Fibroblast of the conjunctiva (primary cell): ENCODE data around the gene MARCHF10.

Source experiments
- DNase-seq: peaks from one replicate; pipeline ENCODE4 v3.0.0-alpha.2; 2010; ENCODE audit warnings: low read depth

The MARCHF10 gene

GRCh38 chr17:62821189-62822079 lies 13.3 kb upstream of the MARCHF10 start:
- no peak for DNase-seq

- DNase-seq, result peak; percentile 91
Observed at GRCh38 chr17:62819511-62820221, 11.6 kb upstream of the MARCHF10 start.

- no peak for DNase-seq
Observed at GRCh38 chr17:62818526-62818925, 10.4 kb upstream of the MARCHF10 start.

- no peak for DNase-seq
Observed at GRCh38 chr17:62816282-62816839, 8.2 kb upstream of the MARCHF10 start.

- no peak for DNase-seq
Observed at GRCh38 chr17:62809656-62810055, 1.5 kb upstream of the MARCHF10 start.

GRCh38 chr17:62808576-62808970 lies 459 bp upstream of the MARCHF10 start:
- DNase-seq, result no peak

GRCh38 chr17:62805234-62805633 lies 2.9 kb downstream of the MARCHF10 start:
- DNase-seq, result no peak

GRCh38 chr17:62804822-62805221 lies 3.3 kb downstream of the MARCHF10 start:
- no peak for DNase-seq

GRCh38 chr17:62804025-62804424 lies 4.1 kb downstream of the MARCHF10 start:
- DNase-seq, result no peak

GRCh38 chr17:62802561-62803205 lies 5.4 kb downstream of the MARCHF10 start:
- no peak for DNase-seq

GRCh38 chr17:62801553-62802114 lies 6.5 kb downstream of the MARCHF10 start:
- DNase-seq, result no peak

- DNase-seq, result no peak
Observed at GRCh38 chr17:62800585-62800984, 7.5 kb downstream of the MARCHF10 start.

- no peak for DNase-seq
Observed at GRCh38 chr17:62797959-62798358, 10.2 kb downstream of the MARCHF10 start.

- no peak for DNase-seq
Observed at GRCh38 chr17:62796291-62796690, 11.8 kb downstream of the MARCHF10 start.

- DNase-seq, result no peak
Observed at GRCh38 chr17:62794666-62794971, 13.5 kb downstream of the MARCHF10 start.

- no peak for DNase-seq
Observed at GRCh38 chr17:62793919-62794665, 14.0 kb downstream of the MARCHF10 start.

GRCh38 chr17:62792447-62792800 lies 15.7 kb downstream of the MARCHF10 start:
- no peak for DNase-seq

- peak; percentile 68 for DNase-seq
Observed at GRCh38 chr17:62791767-62792446, 16.2 kb downstream of the MARCHF10 start.

GRCh38 chr17:62791235-62791734 lies 16.8 kb downstream of the MARCHF10 start:
- DNase-seq, result peak; percentile 64

- DNase-seq, result peak; percentile 57
Observed at GRCh38 chr17:62790564-62790986, 17.5 kb downstream of the MARCHF10 start.

GRCh38 chr17:62787366-62787765 lies 20.7 kb downstream of the MARCHF10 start:
- DNase-seq, result no peak
